Mesendoderm (in vitro differentiated cells): Measurements from ENCODE around the gene CD247.

Source experiments
- DNase-seq: peaks from one replicate; pipeline ENCODE4 v3.0.0; 2013
- H2AK5ac ChIP-seq: 2 replicates; pipeline ENCODE4 v1.6.1; 2013; ENCODE audit warnings: low read length, inconsistent platforms
- H2BK120ac ChIP-seq: 2 replicates; pipeline ENCODE4 v1.6.1; 2013; ENCODE audit warnings: low read depth, mild to moderate bottlenecking, low read length, moderate library complexity, mixed read lengths
- H2BK15ac ChIP-seq: replicated peaks from 2 replicates; pipeline ENCODE4 v1.6.1; 2013; ENCODE audit warnings: low read depth, mild to moderate bottlenecking, moderate library complexity
- H2BK5ac ChIP-seq: 2 replicates; pipeline ENCODE4 v1.6.1; 2013; ENCODE audit warnings: low read length, inconsistent platforms
- H3K18ac ChIP-seq: 2 replicates; pipeline ENCODE4 v1.6.1; 2013; ENCODE audit warnings: mild to moderate bottlenecking, low read length, mixed read lengths
- H3K23ac ChIP-seq: one replicate; pipeline ENCODE4 v1.6.1; 2013; ENCODE audit warnings: low read length
- H3K27ac ChIP-seq: 2 replicates; pipeline ENCODE4 v1.5.1; 2013; ENCODE audit warnings: low read depth, mild to moderate bottlenecking, inconsistent platforms, low read length, moderate library complexity
- H3K27me3 ChIP-seq: 2 replicates; pipeline ENCODE4 v1.6.1; 2013; ENCODE audit warnings: low read length, control low read depth, mild to moderate bottlenecking, inconsistent platforms; ENCODE audit not compliant: insufficient read depth, poor library complexity
- H3K36me3 ChIP-seq: 2 replicates; pipeline ENCODE4 v1.6.1; 2013; ENCODE audit warnings: low read length, inconsistent platforms; ENCODE audit not compliant: control insufficient read depth, insufficient read depth
- H3K4ac ChIP-seq: one replicate; pipeline ENCODE4 v1.6.1; 2013; ENCODE audit warnings: low read depth, mild to moderate bottlenecking, low read length, moderate library complexity
- H3K4me1 ChIP-seq: 2 replicates; pipeline ENCODE4 v1.6.1; 2013; ENCODE audit warnings: low read depth, low read length, inconsistent platforms; ENCODE audit not compliant: control insufficient read depth
- H3K4me2 ChIP-seq: 2 replicates; pipeline ENCODE4 v1.6.1; 2013; ENCODE audit warnings: low read length
- H3K4me3 ChIP-seq: 2 replicates; pipeline ENCODE4 v1.5.1; 2013; ENCODE audit warnings: mild to moderate bottlenecking, low read length
- H3K56ac ChIP-seq: one replicate; pipeline ENCODE4 v1.6.1; 2013; ENCODE audit warnings: low read length
- H3K79me1 ChIP-seq: 2 replicates; pipeline ENCODE4 v1.6.1; 2013; ENCODE audit warnings: low read length, inconsistent platforms
- H3K79me2 ChIP-seq: 2 replicates; pipeline ENCODE4 v1.6.1; 2013; ENCODE audit warnings: mild to moderate bottlenecking, low read length; ENCODE audit not compliant: control insufficient read depth, insufficient read depth
- H3K9ac ChIP-seq: 2 replicates; pipeline ENCODE4 v1.6.1; 2013; ENCODE audit warnings: low read length, inconsistent platforms
- H4K5ac ChIP-seq: one replicate; pipeline ENCODE4 v1.6.1; 2013; ENCODE audit warnings: low read length
- H4K8ac ChIP-seq: one replicate; pipeline ENCODE4 v1.6.1; 2013; ENCODE audit warnings: low read depth, mild to moderate bottlenecking, control low read depth, low read length, moderate library complexity
- WGBS: extraction: QIAGEN DNeasy Blood & Tissue Kit; methylation state at CpG from one replicate; pipeline ENCODE4 v1.1.7; 2013; ENCODE audit warnings: low lambda C conversion rate, missing lambda C conversion rate; ENCODE audit not compliant: insufficient coverage; ENCODE audit errors: extremely low coverage; 5-methylcytosine and 5-hydroxymethylcytosine counted together

The CD247 gene

GRCh38 chr1:167454304-167454893 is 63.9 kb downstream of the CD247 start:
- H3K4me1 ChIP-seq = no peaks in the 10 kb centered on the region
- no peak overlapping the region for H3K18ac ChIP-seq
- no peaks in the 10 kb centered on the region for H3K79me2 ChIP-seq
- H4K8ac ChIP-seq = no peak overlapping the region
- no peak overlapping the region for H3K23ac ChIP-seq
- H2AK5ac ChIP-seq = no peak overlapping the region
- no peak overlapping the region for H3K27ac ChIP-seq
- H2BK5ac ChIP-seq = no peak overlapping the region
- H3K4me3 ChIP-seq = no peak overlapping the region
- peak overlapping the region; percentile 85 for H3K56ac ChIP-seq
- peak overlapping the region; percentile 75 for H3K4me2 ChIP-seq
- peak overlapping the region; percentile 73 for H3K9ac ChIP-seq
- no peak overlapping the region for H3K4ac ChIP-seq
- no CpG with 5 or more reads among the region's 19 CpGs for WGBS
- H3K36me3 ChIP-seq = no peaks in the 10 kb centered on the region
- H2BK15ac ChIP-seq = no peak overlapping the region
- no peaks in the 10 kb centered on the region for H3K79me1 ChIP-seq
- H3K27me3 ChIP-seq = no peaks in the 10 kb centered on the region
- no peak overlapping the region for H2BK120ac ChIP-seq
- DNase-seq = no peak
- no peak overlapping the region for H4K5ac ChIP-seq

DNA sequence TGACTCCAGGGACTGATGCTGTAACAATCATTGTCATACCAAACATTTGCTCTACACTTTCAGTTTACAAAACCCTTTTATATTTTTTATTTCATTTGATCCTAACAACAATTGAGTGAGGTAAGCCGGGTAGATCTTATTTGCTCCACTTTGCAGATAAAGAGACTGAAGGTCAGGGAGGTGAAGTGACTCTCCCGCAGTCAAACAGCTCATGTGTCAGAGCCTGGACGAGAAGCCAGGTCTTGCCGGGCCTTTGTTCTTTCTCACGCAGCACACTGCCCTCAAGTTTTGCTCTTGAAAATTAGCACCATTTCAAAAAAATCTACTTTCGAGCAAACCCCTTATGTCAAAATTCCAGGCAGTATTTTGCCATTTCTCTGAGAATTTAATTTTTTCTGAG is 65.2 kb downstream of the CD247 start:
- no peak overlapping the region for H3K18ac ChIP-seq
- H3K27ac ChIP-seq = no peak overlapping the region
- no peak overlapping the region for H4K5ac ChIP-seq
- peaks cover 1% of the 10 kb centered on the region for H3K4me1 ChIP-seq
- H3K79me2 ChIP-seq = no peaks in the 10 kb centered on the region
- WGBS = no CpG with 5 or more reads among the region's 6 CpGs
- no peak overlapping the region for H3K9ac ChIP-seq
- no peak overlapping the region for H3K4me3 ChIP-seq
- H3K27me3 ChIP-seq = no peaks in the 10 kb centered on the region
- H3K79me1 ChIP-seq = no peaks in the 10 kb centered on the region
- H2BK120ac ChIP-seq = no peak overlapping the region
- H4K8ac ChIP-seq = no peak overlapping the region
- no peak overlapping the region for H2BK5ac ChIP-seq
- H3K56ac ChIP-seq = no peak overlapping the region
- no peak overlapping the region for H2AK5ac ChIP-seq
- no peak overlapping the region for H3K4ac ChIP-seq
- no peak for DNase-seq
- H3K23ac ChIP-seq = no peak overlapping the region
- H2BK15ac ChIP-seq = no peak overlapping the region
- no peak overlapping the region for H3K4me2 ChIP-seq
- no peaks in the 10 kb centered on the region for H3K36me3 ChIP-seq

DNA sequence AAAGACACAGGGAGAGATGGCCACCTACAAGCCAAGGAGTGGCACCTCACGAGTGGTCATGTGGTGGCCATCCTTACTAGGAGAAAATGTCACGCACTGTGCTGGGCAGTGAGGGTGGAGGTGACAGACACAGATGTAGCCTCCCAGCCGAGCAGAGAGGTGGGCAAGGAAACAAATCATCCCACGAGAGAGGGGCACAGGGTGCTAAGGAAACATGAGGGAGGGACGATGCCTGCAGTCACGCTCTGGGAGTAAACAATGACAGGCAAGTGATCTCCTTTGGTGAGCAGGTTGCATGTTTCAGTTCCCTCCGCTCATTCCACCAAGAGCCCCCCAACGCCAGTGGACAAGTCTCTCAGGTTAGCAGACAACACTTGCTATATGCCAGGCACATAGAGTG is 65.8 kb downstream of the CD247 start:
- Histone ChIP-seq H2BK120ac (no peak overlapping the region), H3K4me1 (peaks cover 6% of the 10 kb centered on the region), H3K56ac (no peak overlapping the region), H2BK15ac (no peak overlapping the region), H4K5ac (no peak overlapping the region), H3K4ac (no peak overlapping the region), H3K27ac (no peak overlapping the region), H3K79me1 (no peaks in the 10 kb centered on the region), H4K8ac (no peak overlapping the region), H3K23ac (no peak overlapping the region), H2BK5ac (no peak overlapping the region), H3K9ac (no peak overlapping the region), H3K36me3 (no peaks in the 10 kb centered on the region), H3K18ac (no peak overlapping the region), H3K4me2 (no peak overlapping the region), H3K79me2 (no peaks in the 10 kb centered on the region), H2AK5ac (no peak overlapping the region), H3K27me3 (no peaks in the 10 kb centered on the region), H3K4me3 (no peak overlapping the region)
- no peak for DNase-seq
- WGBS = no CpG with 5 or more reads among the region's 8 CpGs

GRCh38 chr1:167450843-167451242 is 67.5 kb downstream of the CD247 start:
- Histone ChIP-seq H3K4ac (no peak overlapping the region), H3K79me1 (no peaks in the 10 kb centered on the region), H2AK5ac (no peak overlapping the region), H3K4me1 (peaks cover 7% of the 10 kb centered on the region), H3K36me3 (no peaks in the 10 kb centered on the region), H3K9ac (no peak overlapping the region), H3K79me2 (no peaks in the 10 kb centered on the region), H2BK5ac (no peak overlapping the region), H4K5ac (no peak overlapping the region), H3K56ac (no peak overlapping the region), H4K8ac (no peak overlapping the region), H3K18ac (no peak overlapping the region), H3K27me3 (no peaks in the 10 kb centered on the region), H2BK15ac (no peak overlapping the region), H3K27ac (no peak overlapping the region), H3K23ac (no peak overlapping the region), H2BK120ac (no peak overlapping the region), H3K4me3 (no peak overlapping the region), H3K4me2 (no peak overlapping the region)
- WGBS = no CpG with 5 or more reads among the region's 5 CpGs
- DNase-seq = no peak

GRCh38 chr1:167447521-167448136 is 70.7 kb downstream of the CD247 start:
- Histone ChIP-seq H3K56ac (peak overlapping the region; percentile 73), H3K4me2 (no peak overlapping the region), H3K4me3 (no peak overlapping the region), H2BK120ac (no peak overlapping the region), H4K8ac (no peak overlapping the region), H3K79me1 (no peaks in the 10 kb centered on the region), H2BK15ac (no peak overlapping the region), H3K36me3 (no peaks in the 10 kb centered on the region), H2AK5ac (no peak overlapping the region), H3K27me3 (no peaks in the 10 kb centered on the region), H3K9ac (no peak overlapping the region), H3K4ac (no peak overlapping the region), H3K27ac (no peak overlapping the region), H2BK5ac (no peak overlapping the region), H3K4me1 (peaks cover 7% of the 10 kb centered on the region), H4K5ac (no peak overlapping the region), H3K79me2 (no peaks in the 10 kb centered on the region), H3K18ac (no peak overlapping the region), H3K23ac (no peak overlapping the region)
- no CpG with 5 or more reads among the region's 10 CpGs for WGBS
- DNase-seq = peak; percentile 69

GRCh38 chr1:167446966-167447365 is 71.4 kb downstream of the CD247 start:
- no CpG with 5 or more reads among the region's 3 CpGs for WGBS
- Histone ChIP-seq H2BK15ac (no peak overlapping the region), H3K79me2 (no peaks in the 10 kb centered on the region), H3K4ac (no peak overlapping the region), H2BK120ac (no peak overlapping the region), H3K4me2 (no peak overlapping the region), H3K27ac (no peak overlapping the region), H3K4me3 (no peak overlapping the region), H3K9ac (no peak overlapping the region), H3K36me3 (no peaks in the 10 kb centered on the region), H2BK5ac (no peak overlapping the region), H4K5ac (no peak overlapping the region), H3K27me3 (no peaks in the 10 kb centered on the region), H3K23ac (no peak overlapping the region), H3K56ac (no peak overlapping the region), H3K18ac (no peak overlapping the region), H2AK5ac (no peak overlapping the region), H3K4me1 (peaks cover 7% of the 10 kb centered on the region), H4K8ac (no peak overlapping the region), H3K79me1 (no peaks in the 10 kb centered on the region)
- no peak for DNase-seq
